DMS 273 (cell line): ENCODE data around the gene ALPL.
A peak's percentile ranks its signal among the peaks of the same experiment; 100 is the strongest.
"Not testable (repeated sequence)": the region's sequence is repeated elsewhere in the genome, so short reads cannot be mapped to it uniquely, and the experiment has no call there.

Experiments used
- DNase-seq: peaks from one replicate; lab custom pipeline; 2025; ENCODE audit not compliant: unreplicated experiment; lab: John Stamatoyannopoulos, UW

The ALPL gene

DNA sequence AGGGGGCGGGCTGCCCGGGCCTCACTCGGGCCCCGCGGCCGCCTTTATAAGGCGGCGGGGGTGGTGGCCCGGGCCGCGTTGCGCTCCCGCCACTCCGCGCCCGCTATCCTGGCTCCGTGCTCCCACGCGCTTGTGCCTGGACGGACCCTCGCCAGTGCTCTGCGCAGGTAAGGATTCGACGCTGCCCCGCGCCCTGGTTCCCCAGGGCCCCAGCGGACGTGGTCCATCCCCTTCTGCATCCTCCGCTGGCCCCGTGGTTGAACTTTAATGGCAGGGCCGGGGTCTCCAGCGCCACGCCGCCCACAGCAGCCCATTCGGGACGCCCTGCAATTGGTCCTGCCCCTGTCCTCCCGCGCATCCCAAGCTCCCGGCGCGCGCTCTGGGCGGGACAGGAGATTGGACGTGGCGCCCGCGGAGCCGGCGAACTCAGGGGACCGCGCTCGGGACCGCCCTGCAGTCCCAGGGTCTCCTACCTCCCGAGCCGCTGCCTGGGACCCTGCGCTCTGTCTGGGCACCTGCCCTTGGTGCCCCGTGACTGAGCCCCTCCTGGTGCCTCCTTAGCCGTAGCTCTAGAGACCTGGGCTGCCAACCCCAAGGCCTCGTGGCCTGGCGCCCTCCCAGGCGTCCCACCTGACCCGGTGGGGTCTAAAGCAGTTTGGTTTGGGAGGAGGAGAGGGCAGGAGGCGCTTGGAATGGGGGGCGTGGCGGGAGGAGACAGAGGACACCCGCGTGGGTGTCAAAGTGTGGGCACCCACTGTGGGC, at the start of gene ALPL:
Gene ALPL, plus strand, starts transcription at position 73 of the 762 bp plus-strand sequence. CDS start 44,659 bp downstream, outside the sequence.
- no peak for DNase-seq

DNA sequence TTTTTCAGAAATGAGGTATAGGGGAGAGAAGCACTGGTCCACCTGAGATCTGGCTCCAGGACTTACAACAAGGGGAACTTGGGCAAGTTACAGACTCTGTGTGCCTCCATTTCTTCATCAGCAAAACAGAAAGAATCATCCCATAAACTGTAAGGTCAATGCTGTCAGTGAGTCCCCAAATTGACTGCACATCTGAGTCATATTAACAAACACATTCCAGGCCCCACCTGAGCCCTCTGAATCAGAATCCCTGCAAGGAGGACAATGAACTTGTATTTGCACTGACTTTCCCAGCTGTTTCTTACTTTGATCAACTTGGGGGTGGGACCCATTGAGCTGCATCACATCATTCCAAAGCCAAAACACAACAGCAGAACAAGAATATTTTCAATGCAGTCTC, 44.1 kb upstream of the ALPL start:
- DNase-seq = not testable (repeated sequence)

DNA sequence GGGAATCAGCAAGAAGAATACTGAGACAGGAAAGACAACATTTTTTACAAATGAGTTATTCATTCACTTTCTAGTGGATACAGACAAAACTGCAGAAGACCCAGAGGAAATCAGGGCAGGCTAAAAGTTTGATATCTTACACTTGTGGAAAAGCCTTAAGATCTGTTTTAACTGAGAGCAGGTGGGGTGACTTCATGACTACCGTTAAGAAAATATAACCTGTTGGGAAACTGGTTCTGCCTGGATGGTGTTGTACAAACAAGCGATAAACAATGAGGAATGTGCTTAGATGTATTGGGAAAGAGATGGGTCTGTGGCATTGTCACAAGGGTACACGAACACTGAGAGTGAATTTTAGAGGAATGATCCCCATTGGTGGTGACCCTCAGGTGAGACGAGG, 41.3 kb upstream of the ALPL start:
- not testable (repeated sequence) for DNase-seq

DNA sequence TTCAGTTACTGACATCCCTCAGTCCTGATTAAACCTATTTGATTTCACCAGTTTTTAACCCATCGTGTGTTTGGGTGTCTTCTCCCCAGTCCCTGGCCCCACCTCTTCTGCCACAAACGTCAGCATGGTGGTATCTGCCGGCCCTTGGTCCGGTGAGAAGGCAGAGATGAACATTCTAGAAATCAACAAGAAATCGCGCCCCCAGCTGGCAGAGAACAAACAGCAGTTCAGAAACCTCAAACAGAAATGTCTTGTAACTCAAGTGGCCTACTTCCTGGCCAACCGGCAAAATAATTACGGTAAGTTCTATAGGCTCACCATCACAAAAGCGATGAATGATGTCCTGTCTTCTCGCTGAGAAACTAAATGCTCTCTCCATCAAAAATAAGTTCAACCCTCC, 40.6 kb upstream of the ALPL start:
- no peak for DNase-seq

DNA sequence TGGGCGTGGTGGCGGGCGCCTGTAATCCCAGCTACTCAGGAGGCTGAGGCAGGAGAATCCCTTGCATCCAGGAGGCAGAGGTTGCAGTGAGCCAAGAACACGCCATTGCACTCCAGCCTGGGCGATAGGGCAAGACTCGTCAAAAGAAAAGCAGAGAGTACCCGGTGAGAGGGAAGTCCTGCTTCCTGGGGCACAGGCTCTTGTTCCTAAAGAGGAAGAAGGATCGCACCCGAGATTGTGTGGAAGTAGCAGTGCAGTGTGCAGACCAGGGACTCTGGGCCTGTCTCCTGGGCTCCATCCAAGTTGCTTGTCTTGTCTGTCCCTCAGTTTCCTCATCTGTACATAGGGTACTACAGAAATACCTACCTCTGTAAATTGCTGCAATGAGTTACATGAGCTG, 39.6 kb upstream of the ALPL start:
- DNase-seq = no peak

DNA sequence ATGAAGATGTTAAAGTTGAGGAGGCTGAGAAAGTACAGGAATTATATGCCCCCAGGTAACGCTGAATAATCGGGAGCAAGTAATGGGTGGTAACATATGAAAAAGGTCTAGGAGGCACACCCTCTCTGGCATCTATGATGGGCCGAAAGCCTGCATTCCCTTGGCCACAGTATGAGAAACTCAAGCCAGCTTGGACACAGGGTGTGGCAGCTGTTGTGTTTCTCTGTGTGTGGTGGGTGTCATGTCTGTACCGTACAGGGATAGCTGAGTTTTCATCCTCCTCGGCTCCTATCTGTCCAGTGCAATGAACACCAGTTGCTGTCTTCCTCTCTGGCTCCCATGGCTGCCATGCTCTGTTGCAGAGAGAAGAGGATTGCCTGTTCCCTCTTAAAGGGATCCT, 36.4 kb upstream of the ALPL start:
- no peak for DNase-seq

DNA sequence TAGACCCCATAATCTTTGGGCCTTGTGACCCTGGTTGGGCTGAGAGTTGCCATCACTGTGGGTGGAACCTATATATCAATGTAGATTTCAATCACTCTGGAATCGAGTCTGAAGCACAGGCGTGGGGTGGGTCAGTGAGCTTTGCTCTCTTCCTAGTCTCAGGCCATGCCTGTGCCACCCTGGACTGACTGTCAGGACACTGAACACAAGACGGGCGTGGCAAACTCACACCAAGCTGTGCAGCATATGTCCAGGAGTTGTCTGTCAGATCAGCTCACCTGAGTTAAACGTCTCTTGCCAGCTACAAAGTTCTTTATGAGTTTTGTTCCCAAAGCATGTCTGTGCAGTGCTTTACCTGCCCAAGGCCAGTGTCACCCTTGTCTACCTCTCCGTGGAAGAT, 30.9 kb upstream of the ALPL start:
- no peak for DNase-seq

DNA sequence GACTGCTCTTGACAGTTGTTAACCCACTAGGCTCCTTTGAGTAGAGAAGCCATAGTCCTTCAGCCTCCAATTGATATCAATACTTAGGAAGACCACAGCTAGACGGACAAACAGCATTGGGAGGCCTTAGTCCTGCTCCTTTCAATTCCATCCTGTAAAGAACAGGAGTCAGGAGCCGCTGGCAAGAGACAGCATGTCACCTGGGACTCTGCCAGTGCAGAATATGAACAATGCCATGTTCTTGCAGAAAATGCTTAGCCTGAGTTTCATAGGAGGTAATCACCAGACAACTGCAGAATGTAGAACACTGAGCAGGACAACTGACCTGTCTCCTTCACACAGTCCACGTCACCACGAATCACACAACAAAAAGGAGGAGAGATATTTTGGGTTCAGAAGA, 25.3 kb upstream of the ALPL start:
- DNase-seq = not testable (repeated sequence)

DNA sequence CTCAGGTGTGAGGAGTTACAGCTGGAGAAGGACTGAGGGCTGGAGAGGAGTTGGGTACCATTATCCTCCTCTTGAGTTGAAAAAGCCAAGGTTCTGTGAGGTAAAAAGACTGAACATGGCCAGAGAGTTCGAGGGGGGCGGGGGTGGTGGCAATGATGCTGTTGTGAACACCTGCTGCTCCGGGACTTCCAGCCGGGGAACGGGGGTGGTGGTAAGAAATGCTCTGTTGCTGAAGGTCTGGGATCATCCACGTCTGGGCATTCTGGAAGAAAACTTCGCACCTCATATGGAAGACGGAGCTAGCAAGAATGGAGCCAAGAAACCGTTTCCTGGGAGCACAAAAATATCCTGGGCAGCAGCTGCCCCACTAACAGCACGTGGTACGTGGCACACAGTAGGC, 20.1 kb upstream of the ALPL start:
- no peak for DNase-seq

DNA sequence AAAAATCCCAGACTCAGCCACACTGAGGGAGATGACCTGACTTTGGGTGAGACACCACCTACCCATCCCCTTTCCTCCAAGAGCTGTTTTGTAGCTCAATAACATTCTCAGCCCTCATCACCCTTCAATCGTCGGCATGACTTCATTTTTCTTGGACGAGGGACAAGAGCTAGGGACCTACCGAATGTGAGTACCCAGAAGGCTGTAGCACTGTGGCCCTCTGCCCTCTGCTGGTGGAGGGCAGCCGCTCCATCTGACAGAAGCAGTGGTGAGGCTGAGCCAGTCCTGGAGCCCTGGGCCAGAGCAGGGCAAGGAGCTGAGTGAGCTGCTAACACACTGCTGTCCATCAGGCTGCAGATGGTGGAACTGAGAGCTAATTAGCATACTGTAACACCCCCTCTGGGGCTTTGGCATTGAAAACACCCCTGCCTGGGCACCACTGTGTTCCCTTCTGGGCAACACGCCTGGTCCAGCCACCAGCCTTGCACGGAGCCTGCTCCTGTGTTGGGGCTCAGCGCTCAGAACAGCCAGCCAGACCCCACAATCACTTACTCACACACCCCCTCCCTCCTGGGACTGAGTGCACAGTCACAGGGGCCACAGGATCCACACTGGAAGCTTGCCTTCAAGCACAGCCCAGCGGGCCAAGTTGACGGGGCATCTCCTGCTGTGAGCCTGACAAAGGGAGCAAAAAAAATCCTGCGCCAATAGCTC, 18.3 kb upstream of the ALPL start:
- DNase-seq = peak; percentile 83

DNA sequence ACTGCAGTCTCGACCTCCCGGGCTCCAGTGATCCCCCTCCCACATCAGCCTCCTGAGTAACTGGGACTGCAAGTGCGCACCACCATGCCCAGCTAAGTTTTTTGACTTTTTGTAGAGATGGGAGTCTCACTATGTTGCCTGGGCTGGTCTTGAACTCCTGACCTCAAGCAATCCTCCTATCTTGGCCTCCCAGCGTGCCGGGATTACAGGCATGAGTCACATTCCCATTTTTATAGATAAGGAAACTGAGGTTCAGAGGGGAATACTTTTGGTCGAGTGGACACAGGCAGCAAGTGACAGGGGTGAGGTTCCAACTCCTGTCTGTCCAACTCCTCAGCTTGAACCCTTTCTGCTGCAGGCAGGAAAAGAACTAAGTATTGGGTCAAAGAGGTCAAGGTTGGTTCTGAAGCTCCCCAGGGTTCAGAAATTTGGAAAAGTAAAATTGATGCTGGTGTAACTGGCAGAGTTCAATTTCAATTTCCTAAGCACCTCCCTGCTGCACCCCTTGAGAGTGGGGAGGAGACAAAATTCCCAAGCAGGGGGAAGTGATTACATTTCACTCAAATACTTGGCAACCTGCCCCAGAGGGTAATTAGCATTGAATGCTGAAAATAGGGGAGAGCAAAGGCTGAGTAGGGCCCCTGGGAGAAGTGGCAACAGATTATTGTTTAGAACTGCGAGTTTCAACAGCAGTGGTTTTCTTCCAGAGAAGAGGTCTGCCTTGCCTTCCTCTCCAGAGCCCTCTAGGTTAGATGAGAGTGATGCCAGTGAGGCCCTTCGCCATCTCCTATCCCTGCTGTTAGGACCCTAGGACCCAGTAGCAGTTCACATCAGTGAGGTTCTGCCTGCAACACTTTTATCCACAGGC, 17.5 kb upstream of the ALPL start:
- peak; percentile 84 for DNase-seq

DNA sequence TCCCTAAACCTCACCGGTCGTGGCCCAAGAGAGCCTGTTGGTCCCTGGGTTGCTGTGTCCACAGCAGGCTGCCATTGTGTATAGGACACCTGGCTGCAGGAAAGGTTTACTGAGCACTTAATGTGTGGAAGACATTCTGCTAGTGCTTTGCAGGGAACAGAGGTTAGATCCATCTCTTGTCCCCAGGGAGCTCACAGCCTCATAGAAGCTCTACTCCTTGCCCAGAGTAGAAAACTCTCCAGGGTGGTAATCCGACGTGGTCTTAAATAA, 16.9 kb upstream of the ALPL start:
- no peak for DNase-seq

DNA sequence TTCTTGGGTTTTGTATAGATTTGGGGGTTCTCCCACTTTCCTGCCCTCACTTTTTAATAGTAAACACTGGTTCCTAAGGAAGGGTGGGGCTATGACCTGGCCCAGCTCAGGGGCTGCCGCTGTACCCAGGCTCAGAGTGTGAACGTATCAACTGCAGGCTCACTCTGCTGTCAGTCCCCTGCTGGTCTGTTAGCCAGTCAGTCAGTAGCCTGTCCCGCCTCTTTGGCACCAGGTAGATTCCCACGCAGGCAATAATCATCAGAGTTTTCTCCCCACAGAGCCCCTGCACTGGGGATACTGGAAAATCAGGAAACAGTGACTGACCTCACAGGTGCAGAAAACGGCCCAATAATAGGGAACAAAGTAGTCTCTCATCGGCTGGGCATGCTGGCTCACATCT, 15.0 kb upstream of the ALPL start:
- no peak for DNase-seq

DNA sequence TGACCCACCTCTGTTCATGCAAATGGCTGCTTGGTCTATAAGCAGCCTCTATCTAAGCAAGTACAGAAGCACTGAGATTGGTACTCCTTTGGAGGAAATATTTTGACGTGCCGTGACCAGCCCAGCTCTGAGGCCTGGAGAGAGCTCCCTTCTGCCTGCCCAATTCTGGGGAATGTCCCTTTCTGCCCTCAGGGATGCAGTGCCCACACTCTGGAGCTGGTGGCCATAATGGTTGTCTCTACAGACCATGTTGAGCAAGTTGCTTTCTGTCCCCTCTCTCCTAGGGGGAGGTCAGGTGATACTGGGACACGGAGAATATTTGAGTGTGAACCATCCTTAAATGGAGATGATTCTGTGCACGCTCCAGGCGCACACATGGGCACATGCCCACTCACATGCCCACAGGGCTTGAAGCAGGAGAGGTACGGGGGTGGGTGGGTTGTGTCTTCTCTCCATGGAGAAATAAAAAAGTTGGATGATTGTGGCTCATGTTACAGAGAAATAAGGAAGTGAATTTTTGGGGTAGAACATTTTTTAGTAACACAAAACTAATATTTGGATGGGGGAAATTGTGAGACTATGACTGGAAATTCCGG, 13.9 kb upstream of the ALPL start:
- DNase-seq = no peak

DNA sequence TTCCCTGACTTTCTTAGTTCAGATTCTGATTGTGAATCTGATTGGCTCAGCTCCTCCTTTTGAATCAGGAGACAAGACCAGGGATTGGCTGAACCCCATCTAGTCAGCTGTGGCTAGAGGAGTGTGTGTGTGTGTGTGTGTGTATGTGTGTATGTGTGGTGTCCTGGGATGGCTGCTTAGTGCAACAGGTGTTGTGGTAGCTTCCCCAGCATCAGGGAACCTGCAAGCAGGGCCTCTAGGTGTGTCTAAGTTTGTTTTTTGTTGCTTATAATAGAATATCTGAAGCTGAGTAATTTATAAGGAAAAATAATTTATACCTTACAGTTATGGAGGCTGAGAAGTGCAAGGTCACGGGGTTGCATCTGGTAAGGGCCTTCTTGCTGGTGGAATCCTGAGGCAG, 13.2 kb upstream of the ALPL start:
- DNase-seq = no peak

DNA sequence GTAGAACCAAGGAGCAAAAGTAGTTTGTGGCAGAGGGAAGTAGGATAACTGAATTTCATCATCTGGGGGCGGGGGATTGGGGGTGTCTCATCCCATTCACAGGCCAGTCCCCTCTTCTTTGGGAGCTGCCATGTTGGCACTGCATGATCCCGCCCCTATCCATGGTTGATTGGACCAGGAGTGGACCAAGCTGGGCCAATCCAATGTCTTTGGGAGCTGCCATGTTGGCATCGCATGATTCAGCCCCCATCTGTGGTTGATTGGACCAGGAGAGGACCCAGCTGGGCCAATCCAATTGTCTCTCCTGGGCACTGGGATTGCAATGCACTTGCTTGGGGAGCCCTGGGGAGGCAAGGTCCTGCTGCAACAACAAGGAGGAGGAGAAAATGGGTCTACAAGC, 12.3 kb upstream of the ALPL start:
- no peak for DNase-seq

DNA sequence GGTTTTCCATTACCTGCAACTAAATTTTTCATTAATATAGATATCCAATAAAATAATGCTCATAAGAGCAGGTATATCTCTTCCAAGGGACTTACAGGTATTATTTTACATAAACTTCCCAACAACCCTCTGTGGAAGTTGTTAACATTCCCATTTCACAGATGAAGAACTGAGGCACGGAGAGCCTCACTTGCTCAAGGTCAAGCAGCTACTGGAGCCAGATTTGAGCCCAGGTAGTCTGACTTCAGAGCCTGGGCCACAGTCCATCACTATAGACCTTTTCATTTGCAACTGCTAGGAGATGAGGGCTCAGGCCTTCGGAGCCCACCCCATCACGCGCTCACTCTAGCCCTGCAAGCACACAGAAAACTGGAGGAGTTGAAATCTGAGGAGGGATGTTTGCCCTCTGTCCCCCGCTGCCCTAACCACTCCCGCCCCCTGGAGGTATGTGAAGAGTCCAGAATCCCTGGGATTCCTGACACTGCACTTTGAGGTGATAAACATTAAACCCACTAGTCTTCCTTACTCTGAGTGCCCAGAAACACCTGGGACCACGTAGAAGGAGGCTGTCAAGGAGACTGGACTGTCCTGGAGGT, 11.7 kb upstream of the ALPL start:
- DNase-seq = no peak

DNA sequence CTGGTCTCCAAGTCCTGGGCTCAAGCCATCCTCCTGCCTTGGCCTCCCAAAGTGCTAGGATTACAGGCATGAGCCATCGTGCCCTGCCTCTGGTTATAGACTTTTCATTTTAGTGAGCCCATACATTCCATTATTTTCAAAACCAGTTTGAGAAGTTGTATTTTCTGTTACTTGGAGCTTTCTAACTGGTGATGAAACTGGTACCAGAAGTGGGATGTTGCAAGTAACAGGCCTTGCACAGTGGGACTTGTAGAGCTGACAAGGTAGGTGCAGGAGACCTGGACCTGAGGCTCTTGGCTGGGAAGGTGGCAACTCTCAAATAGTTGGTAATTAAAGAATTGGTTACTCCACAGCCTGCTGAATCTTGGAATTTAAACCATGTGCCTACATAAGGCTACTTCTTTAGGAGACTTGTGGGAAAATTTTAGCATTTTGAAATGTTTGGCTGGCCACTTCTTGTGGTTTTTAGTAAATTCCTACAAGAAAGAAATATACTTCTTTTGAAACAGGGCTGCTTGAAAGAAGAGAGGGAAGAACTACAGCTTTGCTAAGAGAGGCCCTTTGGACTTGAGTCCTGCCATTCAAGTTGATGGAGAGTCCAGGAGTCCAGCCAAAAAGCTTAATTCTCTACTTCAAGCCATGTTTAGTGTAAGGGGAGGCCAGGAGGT, 9.8 kb upstream of the ALPL start:
- no peak for DNase-seq

DNA sequence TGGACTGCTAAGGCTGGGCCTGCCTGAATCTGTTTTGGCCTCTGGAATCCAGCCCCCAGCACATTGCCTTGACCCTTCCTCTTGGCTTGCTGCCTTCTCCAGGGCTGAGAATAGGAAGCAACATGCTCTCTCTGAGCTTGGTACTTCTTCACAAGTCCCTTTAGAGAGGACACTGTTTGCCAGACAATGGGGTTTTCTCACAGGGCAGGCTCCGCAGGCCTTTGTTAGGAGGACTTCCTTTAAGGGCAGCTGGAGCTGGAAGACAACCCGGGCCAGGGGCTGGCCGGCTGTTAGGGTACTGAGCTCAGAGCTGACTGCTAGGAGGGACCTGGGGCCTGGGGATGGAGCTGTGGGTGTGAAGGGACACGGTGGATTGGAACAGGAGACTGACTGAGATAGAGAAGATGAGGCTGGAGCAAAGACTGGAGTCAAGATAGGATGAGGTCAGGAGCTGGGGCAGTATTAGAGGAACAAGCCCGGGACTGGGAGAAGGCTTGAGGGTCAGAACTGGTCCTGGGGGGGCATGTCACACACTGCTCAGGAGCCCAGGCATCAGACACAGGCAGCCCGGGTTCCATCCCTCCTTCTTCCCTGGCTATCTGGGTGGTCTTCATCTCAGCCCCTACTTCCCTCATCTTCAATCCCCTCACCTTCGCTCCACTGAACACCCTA, 5.4 kb upstream of the ALPL start:
- DNase-seq = no peak

DNA sequence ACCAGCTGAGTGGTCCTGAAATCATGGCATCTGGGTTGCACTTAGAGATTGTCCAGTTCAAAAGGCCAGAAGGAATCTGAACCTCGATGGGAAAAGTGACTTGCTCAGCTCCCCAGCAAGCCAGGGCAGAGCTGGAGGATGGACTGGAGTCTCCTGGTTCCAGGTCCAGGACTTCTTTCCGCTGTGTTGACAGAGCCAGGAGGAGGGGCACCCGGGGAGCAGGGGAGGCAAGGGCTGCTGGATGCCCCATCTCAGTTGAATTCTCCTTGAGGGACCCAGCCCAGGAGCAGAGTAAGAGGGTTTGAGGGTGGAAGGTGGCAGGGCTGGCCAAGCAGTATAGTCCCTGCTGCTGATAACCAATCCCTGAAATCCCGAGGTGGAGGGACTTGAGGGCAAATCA, 2.4 kb upstream of the ALPL start:
- DNase-seq = no peak
